ENCODE results near the gene SLC9B2.

Gene SLC9B2

GRCh38 chr4:103076747-103077347, at the start of gene SLC9B2:
Gene SLC9B2, minus strand, starts transcription at chr4:103076761. Its CDS starts 9,211 bp downstream, at chr4:103067550.
- Histone ChIP-seq H3K4me3 (ENCODE audit: low read depth in 1 of 2, low read length in 2 of 2) (peak within 1 kb of the TSS; percentile 76), H3K4me2 (ENCODE audit: insufficient read depth, low read length) (peak within 1 kb of the TSS; percentile 98), H3K79me2 (ENCODE audit: insufficient read depth, low read length) (peaks cover 53% of the 10 kb centered on the region), H3K9ac (ENCODE audit: low read depth, low read length) (peak within 1 kb of the TSS; percentile 87), H3K36me3 (ENCODE audit: insufficient read depth, low read length) (peaks cover 14% of the 10 kb centered on the region), H3K27ac (ENCODE audit: low read length) (peak within 1 kb of the TSS; percentile 90), H3K27me3 (ENCODE audit: insufficient read depth, low read length, poor library complexity) (no peaks in the 10 kb centered on the region), H4K20me1 (ENCODE audit: insufficient read depth, low read length) (peaks cover 2% of the 10 kb centered on the region; the same call in 1 of the 2 replicates), H3K4me1 (ENCODE audit: insufficient read depth, low read length) (peaks cover 45% of the 10 kb centered on the region), H3K9me3 (ENCODE audit: insufficient read depth, low read length, severe bottlenecking) (no peaks in the 10 kb centered on the region), H2AFZ (ENCODE audit: low read depth, low read length) (peak within 1 kb of the TSS; percentile 94)
- ATAC-seq (ENCODE audit: insufficient read depth, low read depth) (peak; percentile 79), DNase-seq (no peak)
- TF ChIP-seq CTCF (IDR thresholded peaks at IDR 0.05; ENCODE audit: borderline replicate concordance, extremely low read depth, low read length, poor library complexity, severe bottlenecking) = no peak
- no peak for TF ChIP-seq EZH2 (IDR thresholded peaks at IDR 0.05; ENCODE audit: borderline replicate concordance, low read depth, low read length, severe bottlenecking)

- DNase-seq = no peak
- no peaks in the 10 kb centered on the region for H3K27me3 ChIP-seq (ENCODE audit: insufficient read depth, low read length, poor library complexity)
- H3K4me3 ChIP-seq (ENCODE audit: low read depth in 1 of 2, low read length in 2 of 2) = no peak overlapping the region
- no peaks in the 10 kb centered on the region for H4K20me1 ChIP-seq (ENCODE audit: insufficient read depth, low read length)
- no peak overlapping the region for H3K9ac ChIP-seq (ENCODE audit: low read depth, low read length)
- no peak for ATAC-seq (ENCODE audit: insufficient read depth, low read depth)
- no peaks in the 10 kb centered on the region for H3K79me2 ChIP-seq (ENCODE audit: insufficient read depth, low read length)
- TF ChIP-seq EZH2 (IDR thresholded peaks at IDR 0.05; ENCODE audit: borderline replicate concordance, low read depth, low read length, severe bottlenecking) = no peak
- no peak for TF ChIP-seq CTCF (IDR thresholded peaks at IDR 0.05; ENCODE audit: borderline replicate concordance, extremely low read depth, low read length, poor library complexity, severe bottlenecking)
- no peaks in the 10 kb centered on the region for H3K4me1 ChIP-seq (ENCODE audit: insufficient read depth, low read length)
- no peak overlapping the region for H2AFZ ChIP-seq (ENCODE audit: low read depth, low read length)
- H3K9me3 ChIP-seq (ENCODE audit: insufficient read depth, low read length, severe bottlenecking) = no peaks in the 10 kb centered on the region
- H3K27ac ChIP-seq (ENCODE audit: low read length) = no peak overlapping the region
- no peak overlapping the region for H3K4me2 ChIP-seq (ENCODE audit: insufficient read depth, low read length)
- peaks cover 85% of the 10 kb centered on the region for H3K36me3 ChIP-seq (ENCODE audit: insufficient read depth, low read length)
These were observed 49.6 kb upstream of the SLC9B2 start for GRCh38 chr4:103126126-103126525.

GRCh38 chr4:103123114-103123513, 46.6 kb upstream of the SLC9B2 start:
- Histone ChIP-seq H3K4me1 (ENCODE audit: insufficient read depth, low read length) (no peaks in the 10 kb centered on the region), H3K27ac (ENCODE audit: low read length) (no peak overlapping the region), H3K27me3 (ENCODE audit: insufficient read depth, low read length, poor library complexity) (no peaks in the 10 kb centered on the region), H3K4me2 (ENCODE audit: insufficient read depth, low read length) (no peak overlapping the region), H3K9me3 (ENCODE audit: insufficient read depth, low read length, severe bottlenecking) (no peaks in the 10 kb centered on the region), H2AFZ (ENCODE audit: low read depth, low read length) (no peak overlapping the region), H3K9ac (ENCODE audit: low read depth, low read length) (no peak overlapping the region), H3K79me2 (ENCODE audit: insufficient read depth, low read length) (no peaks in the 10 kb centered on the region), H3K36me3 (ENCODE audit: insufficient read depth, low read length) (peaks cover 81% of the 10 kb centered on the region), H3K4me3 (ENCODE audit: low read depth in 1 of 2, low read length in 2 of 2) (no peak overlapping the region), H4K20me1 (ENCODE audit: insufficient read depth, low read length) (no peaks in the 10 kb centered on the region)
- TF ChIP-seq CTCF (IDR thresholded peaks at IDR 0.05; ENCODE audit: borderline replicate concordance, extremely low read depth, low read length, poor library complexity, severe bottlenecking) (no peak), EZH2 (IDR thresholded peaks at IDR 0.05; ENCODE audit: borderline replicate concordance, low read depth, low read length, severe bottlenecking) (no peak)
- DNase-seq (no peak), ATAC-seq (ENCODE audit: insufficient read depth, low read depth) (no peak)

Data from DND-41 (cell line).